CD14-positive monocyte (primary cell): ENCODE measurements around the gene MKNK1. TPM values are rescaled to one million over a fixed set of nuclear protein-coding genes. Genes with fewer than 3 reads are reported as not detected.

Experiments used
- DNase-seq, 3 donors: peaks; one replicate each; pipeline ENCODE4 v3.0.0-alpha.2; 2011 to 2022
- H2AFZ ChIP-seq: 2 replicates; pipeline ENCODE4 v1.6.0; 2012; ENCODE audit warnings: mild to moderate bottlenecking, low read depth, low read length, inconsistent platforms; ENCODE audit not compliant: insufficient read depth, poor library complexity, severe bottlenecking
- H3K27ac ChIP-seq, 2 donors: 1 replicate in 1 of 2; 2 replicates in 1 of 2; pipeline ENCODE4 v1.5.1; 2012 to 2013; ENCODE audit warnings: low read length in 2 of 2, control low read depth in 1 of 2, inconsistent platforms in 1 of 2, low read depth in 1 of 2, mild to moderate bottlenecking in 1 of 2
- H3K27me3 ChIP-seq, 2 donors: one replicate each; pipeline versions ENCODE4 v1.6.0 to v1.6.1; 2011 to 2013; ENCODE audit warnings: low read length in 2 of 2; ENCODE audit not compliant: control insufficient read depth in 2 of 2, insufficient read depth in 2 of 2
- H3K36me3 ChIP-seq, 2 donors: replicated peaks in 1 of 2; 1 replicate in 1 of 2; 2 replicates in 1 of 2; pipeline versions ENCODE4 v1.5.1 to v1.6.1; 2012 to 2013; ENCODE audit warnings: low read length in 2 of 2, control low read depth in 1 of 2, inconsistent platforms in 1 of 2, mild to moderate bottlenecking in 1 of 2; ENCODE audit not compliant: insufficient read depth in 2 of 2, control insufficient read depth in 1 of 2
- H3K4me1 ChIP-seq, 2 donors: 1 replicate in 1 of 2; 2 replicates in 1 of 2; pipeline versions ENCODE4 v1.5.1 to v1.6.1; 2012 to 2013; ENCODE audit warnings: low read length in 2 of 2, control low read depth in 1 of 2, inconsistent platforms in 1 of 2, mild to moderate bottlenecking in 1 of 2, moderate library complexity in 1 of 2; ENCODE audit not compliant: insufficient read depth in 2 of 2, control insufficient read depth in 1 of 2
- H3K4me2 ChIP-seq: replicated peaks from 2 replicates; pipeline ENCODE3; 2012; ENCODE audit warnings: low read length, moderate library complexity, mild to moderate bottlenecking; ENCODE audit not compliant: poor library complexity, severe bottlenecking; ENCODE audit errors: extremely low read depth
- H3K4me3 ChIP-seq, 3 experiments: fragments of 200-600 bp in 1 of 3; sonication (generic) in 1 of 3; replicated peaks in 1 of 3; 1 replicate in 2 of 3; 2 replicates in 1 of 3; pipeline ENCODE4 v1.5.1; 2011 to 2013; ENCODE audit warnings: low read length in 3 of 3, mild to moderate bottlenecking in 3 of 3, control low read depth in 2 of 3, low read depth in 2 of 3, inconsistent platforms in 1 of 3, moderate library complexity in 1 of 3
- H3K79me2 ChIP-seq: 2 replicates; pipeline ENCODE4 v1.6.0; 2012; ENCODE audit warnings: mild to moderate bottlenecking, control low read depth, inconsistent platforms, low read length, moderate library complexity; ENCODE audit not compliant: insufficient read depth
- H3K9ac ChIP-seq: 2 replicates; pipeline ENCODE4 v1.6.0; 2017; ENCODE audit warnings: low read length, mild to moderate bottlenecking; ENCODE audit not compliant: insufficient read depth, poor library complexity, severe bottlenecking
- H3K9me3 ChIP-seq, 2 donors: replicated peaks in 1 of 2; 1 replicate in 1 of 2; 2 replicates in 1 of 2; pipeline versions ENCODE4 v1.5.1 to v1.6.1; 2012 to 2013; ENCODE audit warnings: low read length in 2 of 2, control low read depth in 1 of 2; ENCODE audit not compliant: control insufficient read depth in 1 of 2, insufficient read depth in 1 of 2
- H4K20me1 ChIP-seq: 2 replicates; pipeline ENCODE4 v1.6.0; 2012; ENCODE audit warnings: mild to moderate bottlenecking, low read length, control low read depth, moderate library complexity; ENCODE audit not compliant: insufficient read depth
- H3K27ac Mint-ChIP-seq, 7 donors: one replicate each; pipeline ENCODE4 v1.8.0; 2020; ENCODE audit warnings: mild to moderate bottlenecking in 7 of 7, mixed read lengths in 7 of 7, moderate library complexity in 6 of 7, inconsistent platforms in 2 of 7
- H3K27me3 Mint-ChIP-seq, 3 donors: one replicate each; pipeline ENCODE4 v1.8.0; 2021 to 2022; ENCODE audit warnings: low read depth in 3 of 3, mild to moderate bottlenecking in 3 of 3, mixed read lengths in 3 of 3, moderate library complexity in 3 of 3, inconsistent platforms in 1 of 3
- H3K36me3 Mint-ChIP-seq, 2 donors: one replicate each; pipeline ENCODE4 v1.8.0; 2020; ENCODE audit warnings: mixed read lengths in 2 of 2, inconsistent platforms in 1 of 2, mild to moderate bottlenecking in 1 of 2
- H3K4me1 Mint-ChIP-seq: one replicate; pipeline ENCODE4 v1.8.0; 2020; ENCODE audit warnings: mild to moderate bottlenecking, mixed read lengths
- H3K4me3 Mint-ChIP-seq, 2 donors: one replicate each; pipeline ENCODE4 v1.8.0; 2020; ENCODE audit warnings: mild to moderate bottlenecking in 2 of 2, mixed read lengths in 2 of 2, moderate library complexity in 1 of 2
- H3K9me3 Mint-ChIP-seq, 7 donors: one replicate each; pipeline ENCODE4 v1.8.0; 2020 to 2022; ENCODE audit warnings: mixed read lengths in 7 of 7, mild to moderate bottlenecking in 6 of 7, moderate library complexity in 6 of 7, inconsistent platforms in 2 of 7
- WGBS: methylation state at CpG from one replicate; pipeline ENCODE4 v1.1.5; 2013; ENCODE audit warnings: missing lambda C conversion rate; ENCODE audit not compliant: insufficient coverage; 5-methylcytosine and 5-hydroxymethylcytosine counted together
- intact Hi-C, 2 donors: fragments of 100-400 bp; cut with micrococcal nuclease; formaldehyde crosslinking; loops; one replicate each; pipeline versions ENCODE4 v1.15.0 to v1.15.1; 2023
- polyA plus RNA-seq, 3 donors: library from polyadenylated mRNA; depleted of rRNA in 1 of 3; unstranded in 2 of 3; stranded (reverse) in 1 of 3; fragments of 300-500 nt in 2 of 3; fragments of >200 nt in 1 of 3; fragmentation: Illumina TruSeq in 2 of 3; gene quantifications; 1 replicate in 2 of 3; 2 replicates in 1 of 3; pipeline ENCODE4 v1.2.3, GENCODE V29; 2012 to 2021
- TF ChIP-seq, protein P1 (sequence below): fragments of 200-600 bp; IDR thresholded peaks from one replicate; pipeline ENCODE4 v1.8.0; 2022; ENCODE audit warnings: antibody characterized with exemption, mild to moderate bottlenecking

The MKNK1 gene
- polyA plus RNA-seq, 3 donors: 38.2 to 144 (median 38.6) TPM

DNA sequence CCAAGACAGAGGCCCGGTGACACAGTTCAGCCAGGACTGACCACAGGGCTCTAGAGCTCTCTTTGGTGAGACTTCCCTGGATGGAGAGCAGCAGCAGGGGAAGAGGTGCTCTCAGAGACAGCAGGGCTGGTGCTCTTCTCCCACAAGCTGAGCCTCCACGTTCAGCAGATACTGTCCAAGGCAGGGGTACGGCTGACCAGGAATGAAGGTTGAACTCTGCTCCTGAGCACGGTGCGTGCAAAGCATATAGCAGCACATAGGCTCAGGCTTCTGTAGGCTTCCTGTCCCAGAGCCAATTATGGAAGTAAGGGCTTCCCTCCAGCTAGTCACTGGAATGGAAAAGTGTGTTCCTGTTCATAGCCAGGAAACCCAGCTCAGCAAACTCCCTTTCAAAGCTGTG, 90.5 kb downstream of the MKNK1 start:
- TF ChIP-seq, protein P1, sequence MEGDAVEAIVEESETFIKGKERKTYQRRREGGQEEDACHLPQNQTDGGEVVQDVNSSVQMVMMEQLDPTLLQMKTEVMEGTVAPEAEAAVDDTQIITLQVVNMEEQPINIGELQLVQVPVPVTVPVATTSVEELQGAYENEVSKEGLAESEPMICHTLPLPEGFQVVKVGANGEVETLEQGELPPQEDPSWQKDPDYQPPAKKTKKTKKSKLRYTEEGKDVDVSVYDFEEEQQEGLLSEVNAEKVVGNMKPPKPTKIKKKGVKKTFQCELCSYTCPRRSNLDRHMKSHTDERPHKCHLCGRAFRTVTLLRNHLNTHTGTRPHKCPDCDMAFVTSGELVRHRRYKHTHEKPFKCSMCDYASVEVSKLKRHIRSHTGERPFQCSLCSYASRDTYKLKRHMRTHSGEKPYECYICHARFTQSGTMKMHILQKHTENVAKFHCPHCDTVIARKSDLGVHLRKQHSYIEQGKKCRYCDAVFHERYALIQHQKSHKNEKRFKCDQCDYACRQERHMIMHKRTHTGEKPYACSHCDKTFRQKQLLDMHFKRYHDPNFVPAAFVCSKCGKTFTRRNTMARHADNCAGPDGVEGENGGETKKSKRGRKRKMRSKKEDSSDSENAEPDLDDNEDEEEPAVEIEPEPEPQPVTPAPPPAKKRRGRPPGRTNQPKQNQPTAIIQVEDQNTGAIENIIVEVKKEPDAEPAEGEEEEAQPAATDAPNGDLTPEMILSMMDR: no peak
- Histone ChIP-seq H3K4me1 (no peaks in the 10 kb centered on the region), H2AFZ (no peak overlapping the region), H3K4me2 (no peak overlapping the region), H3K27me3 (peaks cover 4 to 28% of the 10 kb centered on the region in 2 donors), H3K27ac (no peak overlapping the region), H3K36me3 (no peaks in the 10 kb centered on the region), H3K9ac (no peak overlapping the region), H3K4me3 (no peak overlapping the region), H4K20me1 (no peaks in the 10 kb centered on the region), H3K9me3 (no peaks in the 10 kb centered on the region), H3K79me2 (no peaks in the 10 kb centered on the region)
- intact Hi-C loops: no loop called here
- Mint-ChIP-seq H3K27ac (no peak overlapping the region), H3K27me3 (peaks cover 17 to 45% (median 32%) of the 10 kb centered on the region in 3 donors), H3K4me3 (no peak overlapping the region), H3K9me3 (no peaks in the 10 kb centered on the region), H3K36me3 (no peaks in the 10 kb centered on the region), H3K4me1 (no peaks in the 10 kb centered on the region)
- WGBS: 74% methylated on average over 5 of the region's 5 CpGs
- no peak for DNase-seq

DNA sequence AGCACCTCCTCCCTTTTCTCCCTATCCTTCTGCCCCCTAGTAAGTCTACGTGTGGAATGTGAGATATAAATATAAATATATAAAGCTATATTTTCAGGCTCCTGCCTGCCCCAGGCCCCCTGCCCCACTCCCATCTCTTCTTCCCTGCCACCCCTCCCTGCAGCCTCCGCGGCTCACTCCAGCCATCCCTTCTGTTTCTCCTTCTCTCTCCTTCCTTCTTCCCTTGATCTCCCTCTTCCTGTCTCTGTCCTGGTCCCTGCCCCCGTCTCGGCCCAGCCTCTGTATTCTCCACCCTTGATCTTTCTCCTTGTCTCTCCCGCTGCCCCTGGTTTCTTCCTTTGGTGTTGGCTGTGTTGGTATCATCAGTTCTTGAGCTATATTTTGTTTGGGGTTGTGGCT, 91.3 kb downstream of the MKNK1 start:
- Histone ChIP-seq H3K79me2 (no peaks in the 10 kb centered on the region), H3K27me3 (peaks cover 4 to 24% of the 10 kb centered on the region in 2 donors), H3K4me2 (no peak overlapping the region), H3K4me1 (no peaks in the 10 kb centered on the region), H2AFZ (no peak overlapping the region), H3K4me3 (no peak overlapping the region), H4K20me1 (no peaks in the 10 kb centered on the region), H3K9ac (no peak overlapping the region), H3K27ac (no peak overlapping the region), H3K9me3 (no peaks in the 10 kb centered on the region), H3K36me3 (no peaks in the 10 kb centered on the region)
- Mint-ChIP-seq H3K27ac (peak overlapping the region in 2 of 7 donors; percentile 25 to 43), H3K36me3 (no peaks in the 10 kb centered on the region), H3K27me3 (peaks cover 16 to 41% (median 29%) of the 10 kb centered on the region in 3 donors), H3K4me1 (no peaks in the 10 kb centered on the region), H3K4me3 (no peak overlapping the region), H3K9me3 (no peaks in the 10 kb centered on the region)
- intact Hi-C loops: no loop called here
- DNase-seq: no peak
- TF ChIP-seq, protein P1: no peak
- WGBS: 50% methylated on average over 2 of the region's 6 CpGs
